Ovary (tissue), 3 donors: ENCODE results near the gene JAML.

ENCODE experiments used
- EP300 ChIP-seq: sonication (generic); formaldehyde crosslinking; IDR thresholded peaks from one replicate; pipeline ENCODE4 v1.6.1; 2017; ENCODE audit warnings: antibody characterized with exemption
- POLR2A ChIP-seq: fragments of 450-650 bp; IDR thresholded peaks from one replicate; pipeline ENCODE4 v1.6.1; 2017; ENCODE audit warnings: antibody characterized with exemption, mild to moderate bottlenecking, moderate library complexity
- TF ChIP-seq, protein P1 (sequence below), 3 donors: fragments of 450-650 bp in 2 of 3; fragments of 200-600 bp in 1 of 3; IDR thresholded peaks; one replicate each; pipeline versions ENCODE4 v1.5.1 to v1.8.0; 2016 to 2022; ENCODE audit warnings: antibody characterized with exemption in 3 of 3, mild to moderate bottlenecking in 1 of 3
- donor health status: DM: no; HTN: no; CAD: no.

DNA sequence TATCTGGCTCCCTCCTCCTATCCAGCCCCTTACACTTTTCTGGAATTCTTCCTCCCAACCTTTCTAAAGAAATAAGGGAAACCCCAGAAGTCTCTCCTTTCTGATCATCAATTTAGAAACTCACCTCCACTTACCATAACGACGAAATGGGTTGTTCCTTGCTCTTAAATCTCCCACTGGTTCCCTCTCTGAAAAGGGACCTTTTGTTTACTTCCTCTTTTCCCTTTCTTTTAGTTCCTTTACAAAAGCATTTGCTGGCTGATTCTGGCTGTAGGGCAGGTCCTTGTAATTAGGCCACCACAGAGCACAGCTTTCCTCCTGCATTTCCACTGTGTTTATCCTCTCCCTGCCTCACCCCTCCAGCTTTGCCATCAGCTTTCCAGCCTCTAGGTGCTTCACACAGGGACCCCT is 12.0 kb downstream of the JAML start:
- TF ChIP-seq POLR2A (no peak), EP300 (no peak)
- TF ChIP-seq, protein P1, sequence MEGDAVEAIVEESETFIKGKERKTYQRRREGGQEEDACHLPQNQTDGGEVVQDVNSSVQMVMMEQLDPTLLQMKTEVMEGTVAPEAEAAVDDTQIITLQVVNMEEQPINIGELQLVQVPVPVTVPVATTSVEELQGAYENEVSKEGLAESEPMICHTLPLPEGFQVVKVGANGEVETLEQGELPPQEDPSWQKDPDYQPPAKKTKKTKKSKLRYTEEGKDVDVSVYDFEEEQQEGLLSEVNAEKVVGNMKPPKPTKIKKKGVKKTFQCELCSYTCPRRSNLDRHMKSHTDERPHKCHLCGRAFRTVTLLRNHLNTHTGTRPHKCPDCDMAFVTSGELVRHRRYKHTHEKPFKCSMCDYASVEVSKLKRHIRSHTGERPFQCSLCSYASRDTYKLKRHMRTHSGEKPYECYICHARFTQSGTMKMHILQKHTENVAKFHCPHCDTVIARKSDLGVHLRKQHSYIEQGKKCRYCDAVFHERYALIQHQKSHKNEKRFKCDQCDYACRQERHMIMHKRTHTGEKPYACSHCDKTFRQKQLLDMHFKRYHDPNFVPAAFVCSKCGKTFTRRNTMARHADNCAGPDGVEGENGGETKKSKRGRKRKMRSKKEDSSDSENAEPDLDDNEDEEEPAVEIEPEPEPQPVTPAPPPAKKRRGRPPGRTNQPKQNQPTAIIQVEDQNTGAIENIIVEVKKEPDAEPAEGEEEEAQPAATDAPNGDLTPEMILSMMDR (IDR thresholded peaks at IDR 0.05) = no peak
